K562 (cell line): ENCODE data around the gene CTPS1. TPM values are rescaled to one million over a fixed set of nuclear protein-coding genes. Genes with fewer than 3 reads are reported as not detected.

Source experiments
- CBX1 ChIP-seq: sonication (generic); IDR thresholded peaks from 2 replicates; pipeline ENCODE4 v1.6.1; 2016; ENCODE audit warnings: antibody characterized with exemption, low read depth, mild to moderate bottlenecking
- CHCHD3 ChIP-seq: fragments of 250-450 bp; sonication (Bioruptor Pico); IDR thresholded peaks from 2 replicates; pipeline ENCODE4 v2.1.2; 2022; ENCODE audit warnings: mild to moderate bottlenecking
- ESRRB ChIP-seq: fragments of 250-450 bp; sonication (Bioruptor Pico); IDR thresholded peaks from 2 replicates; pipeline ENCODE4 v1.5.0; 2020; ENCODE audit warnings: mild to moderate bottlenecking, moderate library complexity, borderline replicate concordance
- LCOR ChIP-seq: sonication (generic); formaldehyde crosslinking; IDR thresholded peaks from 2 replicates; pipeline ENCODE4 v1.8.0; 2022; ENCODE audit warnings: mild to moderate bottlenecking, missing genetic modification reagents
- MYC ChIP-seq, 2 experiments: fragments of 250-450 bp in 1 of 2; sonication (Bioruptor Pico) in 1 of 2; IDR thresholded peaks; 2 replicates each; pipeline versions ENCODE4 v1.5.1 to v1.6.1; 2012 to 2021; ENCODE audit warnings: low read depth in 2 of 2, borderline replicate concordance in 1 of 2, improper control_type of control experiment in 1 of 2, low read length in 1 of 2, mild to moderate bottlenecking in 1 of 2, moderate library complexity in 1 of 2
- NR3C1 ChIP-seq: sonication (generic); formaldehyde crosslinking; IDR thresholded peaks from 2 replicates; pipeline ENCODE4 v1.8.1; 2022; ENCODE audit warnings: missing genetic modification reagents
- NRF1 ChIP-seq, 2 experiments: fragments of 450-650 bp; IDR thresholded peaks in 1 of 2; conservative IDR thresholded peaks in 1 of 2; 2 replicates each; pipeline ENCODE4 v1.6.1; 2014; ENCODE audit warnings: mild to moderate bottlenecking in 2 of 2
- POLR2G ChIP-seq: fragments of 200-400 bp; formaldehyde crosslinking; IDR thresholded peaks from 2 replicates; pipeline ENCODE4 v1.6.1; 2017; ENCODE audit warnings: low read depth, mild to moderate bottlenecking, antibody characterized with exemption, low read length, moderate library complexity
- TBP ChIP-seq: optimal IDR thresholded peaks from 2 replicates; pipeline ENCODE3; 2011; ENCODE audit warnings: low read depth, low read length, improper control_type of control experiment
- TCF3 ChIP-seq: sonication (generic); formaldehyde crosslinking; IDR thresholded peaks from 2 replicates; pipeline ENCODE4 v1.4.0; 2020; ENCODE audit warnings: mild to moderate bottlenecking, missing genetic modification reagents
- TCF7 ChIP-seq: sonication (generic); IDR thresholded peaks from 2 replicates; pipeline ENCODE4 v1.6.1; 2016; ENCODE audit warnings: antibody characterized with exemption, borderline replicate concordance
- TRIM24 ChIP-seq, 2 experiments: fragments of 450-650 bp; IDR thresholded peaks; 2 replicates each; pipeline ENCODE4 v1.6.1; 2016
- YY1 ChIP-seq, 3 experiments: IDR thresholded peaks; 2 replicates each; pipeline ENCODE4 v1.6.1; 2011; ENCODE audit warnings: low read length in 2 of 3, mild to moderate bottlenecking in 2 of 3, moderate library complexity in 2 of 3, borderline replicate concordance in 1 of 3, control low read depth in 1 of 3, low read depth in 1 of 3; ENCODE audit not compliant: insufficient read depth in 3 of 3, insufficient replicate concordance in 2 of 3, control insufficient read depth in 1 of 3, insufficient read length in 1 of 3; ENCODE audit errors: extremely low read depth in 1 of 3
- ZNF347 ChIP-seq: fragments of 450-650 bp; formaldehyde crosslinking; IDR thresholded peaks from 2 replicates; pipeline ENCODE4 v1.4.0; 2020; ENCODE audit warnings: low read depth, mild to moderate bottlenecking, moderate library complexity
- polyA plus RNA-seq, 8 experiments: library from polyadenylated mRNA; depleted of rRNA in 4 of 8; stranded (reverse) in 5 of 8; unstranded in 3 of 8; fragments of >200 nt; fragmentation: Nextera tagmentation in 2 of 8; fragmentation: Illumina TruSeq in 1 of 8; extraction: Ambion mirVana in 2 of 8; extraction: Trizol in 1 of 8; gene quantifications; 2 replicates each; pipeline versions ENCODE4 v1.2.1 to v1.2.3, GENCODE V29; 2011 to 2014; ENCODE audit warnings: inconsistent platforms in 1 of 8, missing spikeins in 1 of 8
- total RNA-seq, 7 experiments: library from RNA; depleted of rRNA in 6 of 7; stranded (reverse); fragments of >200 nt in 6 of 7; fragmentation: Illumina TruSeq in 2 of 7; extraction: Trizol in 2 of 7; gene quantifications; 2 replicates each; pipeline versions ENCODE4 v1.2.1 to v1.2.3, GENCODE V29; 2011 to 2021; ENCODE audit warnings: low replicate concordance in 1 of 7
- TF ChIP-seq, protein P1 (sequence below), 2 experiments: fragments of 150-350 bp in 1 of 2; IDR thresholded peaks; 2 replicates each; pipeline ENCODE4 v1.6.1; 2012 to 2016; ENCODE audit warnings: low read depth in 2 of 2, low read length in 2 of 2, mild to moderate bottlenecking in 1 of 2, moderate library complexity in 1 of 2
- TF ChIP-seq, protein P2 (sequence below): fragments of 450-650 bp; formaldehyde crosslinking; IDR thresholded peaks from 2 replicates; pipeline ENCODE4 v1.4.0; 2020; ENCODE audit warnings: mild to moderate bottlenecking, moderate library complexity
- TF ChIP-seq, protein P3 (sequence below): IDR thresholded peaks from 2 replicates; pipeline ENCODE4 v1.6.1; 2012; ENCODE audit warnings: low read depth, low read length, improper control_type of control experiment, borderline replicate concordance
- TF ChIP-seq, protein P4 (sequence below): fragments of 450-650 bp; conservative IDR thresholded peaks from 2 replicates; pipeline ENCODE4 v1.6.1; 2016; ENCODE audit warnings: missing genetic modification characterization, low read depth, mild to moderate bottlenecking, missing compliant biosample characterization, moderate library complexity

CTPS1 gene
- total and polyA plus RNA-seq, 9 of the 15 experiments (the other 6 are each of a cell fraction or from before 2014, with no cell fraction given) = 44.4 to 164 (median 87.7) TPM

DNA sequence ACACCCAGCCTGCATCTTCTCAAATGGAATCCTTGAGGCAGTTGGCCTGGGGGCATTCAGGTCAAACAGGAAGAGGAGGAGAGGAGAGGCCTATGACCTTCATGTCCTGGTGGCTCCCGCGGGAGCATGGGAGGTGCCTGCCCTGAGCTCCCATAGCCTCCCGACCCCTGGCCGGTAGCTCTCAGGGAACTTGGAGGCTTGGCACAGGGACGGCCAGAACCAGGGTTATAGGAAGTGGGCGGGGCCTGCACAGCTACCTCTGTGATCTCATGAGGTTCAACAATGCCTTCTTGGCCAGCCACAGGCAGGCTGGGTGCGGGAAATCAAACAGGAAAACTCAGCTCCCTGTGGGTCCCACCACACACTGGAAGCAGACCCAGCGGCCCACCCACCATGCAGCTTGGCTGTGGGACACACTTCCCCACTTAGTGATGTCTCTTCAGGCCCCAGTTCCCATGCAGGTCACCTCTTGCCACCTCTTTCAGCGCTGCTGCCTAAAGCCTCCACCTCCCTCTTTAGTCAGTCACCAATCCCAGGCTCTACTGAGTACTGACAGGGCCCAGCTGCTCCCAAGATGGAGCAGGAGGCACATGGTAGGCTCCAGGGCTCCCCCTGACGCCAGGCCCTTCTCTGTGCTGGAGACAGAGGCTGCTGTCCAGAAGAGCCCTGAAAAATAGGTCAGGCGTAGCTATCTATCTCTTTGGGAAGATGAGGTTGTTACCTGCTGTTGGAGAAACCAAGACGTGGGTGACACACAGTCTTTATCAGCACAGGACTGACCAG lies 42.2 kb downstream of the CTPS1 start, which contains the start of gene SLFNL1 (continued):
- TF ChIP-seq, protein P1, sequence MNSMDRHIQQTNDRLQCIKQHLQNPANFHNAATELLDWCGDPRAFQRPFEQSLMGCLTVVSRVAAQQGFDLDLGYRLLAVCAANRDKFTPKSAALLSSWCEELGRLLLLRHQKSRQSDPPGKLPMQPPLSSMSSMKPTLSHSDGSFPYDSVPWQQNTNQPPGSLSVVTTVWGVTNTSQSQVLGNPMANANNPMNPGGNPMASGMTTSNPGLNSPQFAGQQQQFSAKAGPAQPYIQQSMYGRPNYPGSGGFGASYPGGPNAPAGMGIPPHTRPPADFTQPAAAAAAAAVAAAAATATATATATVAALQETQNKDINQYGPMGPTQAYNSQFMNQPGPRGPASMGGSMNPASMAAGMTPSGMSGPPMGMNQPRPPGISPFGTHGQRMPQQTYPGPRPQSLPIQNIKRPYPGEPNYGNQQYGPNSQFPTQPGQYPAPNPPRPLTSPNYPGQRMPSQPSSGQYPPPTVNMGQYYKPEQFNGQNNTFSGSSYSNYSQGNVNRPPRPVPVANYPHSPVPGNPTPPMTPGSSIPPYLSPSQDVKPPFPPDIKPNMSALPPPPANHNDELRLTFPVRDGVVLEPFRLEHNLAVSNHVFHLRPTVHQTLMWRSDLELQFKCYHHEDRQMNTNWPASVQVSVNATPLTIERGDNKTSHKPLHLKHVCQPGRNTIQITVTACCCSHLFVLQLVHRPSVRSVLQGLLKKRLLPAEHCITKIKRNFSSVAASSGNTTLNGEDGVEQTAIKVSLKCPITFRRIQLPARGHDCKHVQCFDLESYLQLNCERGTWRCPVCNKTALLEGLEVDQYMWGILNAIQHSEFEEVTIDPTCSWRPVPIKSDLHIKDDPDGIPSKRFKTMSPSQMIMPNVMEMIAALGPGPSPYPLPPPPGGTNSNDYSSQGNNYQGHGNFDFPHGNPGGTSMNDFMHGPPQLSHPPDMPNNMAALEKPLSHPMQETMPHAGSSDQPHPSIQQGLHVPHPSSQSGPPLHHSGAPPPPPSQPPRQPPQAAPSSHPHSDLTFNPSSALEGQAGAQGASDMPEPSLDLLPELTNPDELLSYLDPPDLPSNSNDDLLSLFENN (IDR thresholded peaks at IDR 0.05; ENCODE audit: low read depth in 2 of 2, low read length in 2 of 2) = no peak
- TF ChIP-seq MYC (IDR thresholded peaks at IDR 0.05; ENCODE audit: low read depth, low read length) (no peak), MYC (CRISPR knock-in tag; IDR thresholded peaks at IDR 0.05; ENCODE audit: borderline replicate concordance, low read depth) (no peak), POLR2G (peak; percentile 73), NR3C1 (CRISPR knock-in tag) (no peak), TBP (no peak), ZNF347 (CRISPR knock-in tag) (no peak), CHCHD3 (no peak), YY1 (IDR thresholded peaks at IDR 0.05; ENCODE audit: borderline replicate concordance in 1 of 3, control insufficient read depth in 1 of 3, extremely low read depth in 1 of 3, insufficient read depth in 3 of 3, insufficient read length in 1 of 3, insufficient replicate concordance in 2 of 3, low read depth in 1 of 3, low read length in 2 of 3) (peak in 1 of 3 experiments; percentile 22), TCF3 (no peak), NRF1 (conservative IDR thresholded peaks at IDR 0.05 in 1 of 2, IDR thresholded peaks at IDR 0.05 in 1 of 2) (no peak), ESRRB (CRISPR knock-in tag) (no peak), TCF7 (no peak), LCOR (no peak), TRIM24 (IDR thresholded peaks at IDR 0.05) (no peak), CBX1 (no peak)
- TF ChIP-seq, protein P2, sequence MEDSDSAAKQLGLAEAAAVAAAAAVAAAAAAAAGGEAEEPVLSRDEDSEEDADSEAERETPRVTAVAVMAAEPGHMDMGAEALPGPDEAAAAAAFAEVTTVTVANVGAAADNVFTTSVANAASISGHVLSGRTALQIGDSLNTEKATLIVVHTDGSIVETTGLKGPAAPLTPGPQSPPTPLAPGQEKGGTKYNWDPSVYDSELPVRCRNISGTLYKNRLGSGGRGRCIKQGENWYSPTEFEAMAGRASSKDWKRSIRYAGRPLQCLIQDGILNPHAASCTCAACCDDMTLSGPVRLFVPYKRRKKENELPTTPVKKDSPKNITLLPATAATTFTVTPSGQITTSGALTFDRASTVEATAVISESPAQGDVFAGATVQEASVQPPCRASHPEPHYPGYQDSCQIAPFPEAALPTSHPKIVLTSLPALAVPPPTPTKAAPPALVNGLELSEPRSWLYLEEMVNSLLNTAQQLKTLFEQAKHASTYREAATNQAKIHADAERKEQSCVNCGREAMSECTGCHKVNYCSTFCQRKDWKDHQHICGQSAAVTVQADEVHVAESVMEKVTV (CRISPR knock-in tag) = no peak
- TF ChIP-seq, protein P3, sequence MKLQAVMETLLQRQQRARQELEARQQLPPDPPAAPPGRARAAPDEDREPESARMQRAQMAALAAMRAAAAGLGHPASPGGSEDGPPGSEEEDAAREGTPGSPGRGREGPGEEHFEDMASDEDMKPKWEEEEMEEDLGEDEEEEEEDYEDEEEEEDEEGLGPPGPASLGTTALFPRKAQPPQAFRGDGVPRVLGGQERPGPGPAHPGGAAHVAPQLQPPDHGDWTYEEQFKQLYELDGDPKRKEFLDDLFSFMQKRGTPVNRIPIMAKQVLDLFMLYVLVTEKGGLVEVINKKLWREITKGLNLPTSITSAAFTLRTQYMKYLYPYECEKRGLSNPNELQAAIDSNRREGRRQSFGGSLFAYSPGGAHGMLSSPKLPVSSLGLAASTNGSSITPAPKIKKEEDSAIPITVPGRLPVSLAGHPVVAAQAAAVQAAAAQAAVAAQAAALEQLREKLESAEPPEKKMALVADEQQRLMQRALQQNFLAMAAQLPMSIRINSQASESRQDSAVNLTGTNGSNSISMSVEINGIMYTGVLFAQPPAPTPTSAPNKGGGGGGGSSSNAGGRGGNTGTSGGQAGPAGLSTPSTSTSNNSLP = no peak
- TF ChIP-seq, protein P4, sequence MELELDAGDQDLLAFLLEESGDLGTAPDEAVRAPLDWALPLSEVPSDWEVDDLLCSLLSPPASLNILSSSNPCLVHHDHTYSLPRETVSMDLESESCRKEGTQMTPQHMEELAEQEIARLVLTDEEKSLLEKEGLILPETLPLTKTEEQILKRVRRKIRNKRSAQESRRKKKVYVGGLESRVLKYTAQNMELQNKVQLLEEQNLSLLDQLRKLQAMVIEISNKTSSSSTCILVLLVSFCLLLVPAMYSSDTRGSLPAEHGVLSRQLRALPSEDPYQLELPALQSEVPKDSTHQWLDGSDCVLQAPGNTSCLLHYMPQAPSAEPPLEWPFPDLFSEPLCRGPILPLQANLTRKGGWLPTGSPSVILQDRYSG = no peak
